ENCODE results near the gene ABI3BP.

GRCh38 chr3:100893108-100893507 lies 100.1 kb downstream of the ABI3BP start:
- TF ChIP-seq CTCF (IDR thresholded peaks at IDR 0.05): no peak
- TF ChIP-seq POLR2A (IDR thresholded peaks at IDR 0.05): no peak
